Ascending aorta (tissue), 2 donors: Measurements from ENCODE around the gene ZMYND8. TPM values are rescaled to one million over a fixed set of nuclear protein-coding genes. Genes with fewer than 3 reads are reported as not detected.
"Not testable (repeated sequence)": the region's sequence is repeated elsewhere in the genome, so short reads cannot be mapped to it uniquely, and the experiment has no call there.

Experiments
- DNase-seq, 2 donors: peaks; one replicate each; pipeline ENCODE4 v3.0.0-alpha.2; 2019; ENCODE audit warnings: low spot score in 2 of 2
- H3K27ac ChIP-seq, 2 donors: fragments of 200-600 bp; sonication (generic); one replicate each; pipeline ENCODE4 v1.5.1; 2016 to 2017; ENCODE audit warnings: mild to moderate bottlenecking in 1 of 2
- H3K27me3 ChIP-seq: fragments of 200-600 bp; sonication (generic); one replicate; pipeline ENCODE4 v1.5.1; 2017
- H3K36me3 ChIP-seq, 2 donors: fragments of 200-600 bp; sonication (generic); one replicate each; pipeline ENCODE4 v1.5.1; 2016
- H3K4me1 ChIP-seq, 2 donors: fragments of 200-600 bp; sonication (generic); one replicate each; pipeline ENCODE4 v1.5.1; 2016 to 2017; ENCODE audit warnings: mild to moderate bottlenecking in 1 of 2
- H3K4me3 ChIP-seq, 2 donors: fragments of 200-600 bp; sonication (generic); one replicate each; pipeline ENCODE4 v1.5.1; 2016 to 2017; ENCODE audit warnings: mild to moderate bottlenecking in 1 of 2
- H3K9me3 ChIP-seq, 2 donors: fragments of 200-600 bp; sonication (generic); one replicate each; pipeline ENCODE4 v1.5.1; 2016
- CTCF ChIP-seq, 3 experiments: fragments of 200-600 bp in 2 of 3; fragments of 450-650 bp in 1 of 3; sonication (generic) in 2 of 3; IDR thresholded peaks; one replicate each; pipeline ENCODE4 v1.5.1; 2016 to 2019; ENCODE audit warnings: antibody characterized with exemption in 3 of 3, mild to moderate bottlenecking in 1 of 3, moderate library complexity in 1 of 3
- intact Hi-C: fragments of 100-400 bp; cut with DNase I; formaldehyde crosslinking; loops from one replicate; pipeline ENCODE4 v1.15.1; 2023
- total RNA-seq: library from RNA; depleted of rRNA; stranded (reverse); fragments of >200 nt; gene quantifications from one replicate; pipeline ENCODE4 v1.1.0, GENCODE V29; 2016

The ZMYND8 gene
- total RNA-seq, 1 donor from 2014 or later, result 23.2 TPM

GRCh38 chr20:47209982-47210381, 146.5 kb downstream of the ZMYND8 start:
- no peak for DNase-seq
- no peak for TF ChIP-seq CTCF (IDR thresholded peaks at IDR 0.05)
- H3K4me3 ChIP-seq, result no peak overlapping the region
- H3K9me3 ChIP-seq, result no peaks in the 10 kb centered on the region
- H3K27me3 ChIP-seq, result no peaks in the 10 kb centered on the region
- peaks cover 34 to 67% of the 10 kb centered on the region in 2 donors for H3K36me3 ChIP-seq
- intact Hi-C loops, result no loop called here
- no peaks in the 10 kb centered on the region for H3K4me1 ChIP-seq
- H3K27ac ChIP-seq, result no peak overlapping the region

- DNase-seq, result no peak
- intact Hi-C loops, result no loop called here
- Histone ChIP-seq H3K27me3 (no peaks in the 10 kb centered on the region), H3K27ac (no peak overlapping the region), H3K36me3 (peaks cover 34 to 56% of the 10 kb centered on the region in 2 donors), H3K9me3 (no peaks in the 10 kb centered on the region), H3K4me3 (no peak overlapping the region), H3K4me1 (no peaks in the 10 kb centered on the region)
- no peak for TF ChIP-seq CTCF (IDR thresholded peaks at IDR 0.05)
These were observed 147.8 kb downstream of the ZMYND8 start for GRCh38 chr20:47208534-47209174.

- H3K4me1 ChIP-seq, result no peaks in the 10 kb centered on the region
- no peak for TF ChIP-seq CTCF (IDR thresholded peaks at IDR 0.05)
- intact Hi-C loops, result no loop called here
- peaks cover 21 to 40% of the 10 kb centered on the region in 2 donors for H3K36me3 ChIP-seq
- H3K9me3 ChIP-seq, result no peaks in the 10 kb centered on the region
- no peaks in the 10 kb centered on the region for H3K27me3 ChIP-seq
- DNase-seq, result no peak
- no peak overlapping the region for H3K27ac ChIP-seq
- H3K4me3 ChIP-seq, result no peak overlapping the region
These were observed 149.4 kb downstream of the ZMYND8 start for GRCh38 chr20:47206962-47207641.

- H3K4me3 ChIP-seq, intact Hi-C loops, H3K9me3 ChIP-seq, H3K27ac ChIP-seq, DNase-seq, H3K4me1 ChIP-seq, H3K27me3 ChIP-seq: not testable (repeated sequence)
- peaks cover 19 to 35% of the 10 kb centered on the region in 2 donors for H3K36me3 ChIP-seq
These were observed 149.9 kb downstream of the ZMYND8 start for GRCh38 chr20:47206552-47206951.

- Histone ChIP-seq H3K27ac (no peak overlapping the region), H3K36me3 (peaks cover 16 to 27% of the 10 kb centered on the region in 2 donors), H3K4me1 (no peaks in the 10 kb centered on the region), H3K9me3 (no peaks in the 10 kb centered on the region), H3K27me3 (no peaks in the 10 kb centered on the region), H3K4me3 (no peak overlapping the region)
- DNase-seq, result peak in 1 of 2 donors; percentile 82
- peak; percentile 57 to 65 (median 60) for TF ChIP-seq CTCF (IDR thresholded peaks at IDR 0.05)
- intact Hi-C loops, result no loop called here
These were observed 150.8 kb downstream of the ZMYND8 start for GRCh38 chr20:47205577-47206123.

- peaks cover 8 to 18% of the 10 kb centered on the region in 2 donors for H3K36me3 ChIP-seq
- DNase-seq, H3K4me1 ChIP-seq, H3K4me3 ChIP-seq, H3K27ac ChIP-seq, intact Hi-C loops, H3K27me3 ChIP-seq, H3K9me3 ChIP-seq: not testable (repeated sequence)
These were observed 151.7 kb downstream of the ZMYND8 start for GRCh38 chr20:47204850-47205122.
